CD4-positive, alpha-beta memory T cell (primary cell): ENCODE data around the gene EDN1. TPM values are rescaled to one million over a fixed set of nuclear protein-coding genes. Genes with fewer than 3 reads are reported as not detected.
A peak's percentile ranks its signal among the peaks of the same experiment; 100 is the strongest.

Experiments used
- CTCF ChIA-PET: fragments of 350-600 bp; sonication (Branson Sonifier 250); formaldehyde crosslinking; loops from one replicate; lab custom pipeline; 2021; ENCODE audit warnings: inconsistent platforms; ENCODE audit not compliant: partially characterized antibody; lab: Charles Lee
- POLR2A ChIA-PET: fragments of 350-600 bp; sonication (Branson Sonifier 250); formaldehyde crosslinking; loops from one replicate; lab custom pipeline; 2021; ENCODE audit not compliant: partially characterized antibody; lab: Charles Lee
- DNase-seq, 5 donors: peaks; one replicate each; pipeline versions ENCODE4 v3.0.0 to v3.0.0-alpha.2; 2020 to 2022; ENCODE audit warnings: mixed read lengths in 1 of 5
- H3K27ac ChIP-seq: one replicate; pipeline ENCODE4 v1.7.0; 2013; ENCODE audit warnings: low read depth, low read length
- H3K27me3 ChIP-seq: 2 replicates; pipeline ENCODE4 v1.7.0; 2013; ENCODE audit warnings: mild to moderate bottlenecking, low read length, moderate library complexity; ENCODE audit not compliant: insufficient read depth
- H3K36me3 ChIP-seq: 2 replicates; pipeline ENCODE4 v1.7.0; 2013; ENCODE audit warnings: mild to moderate bottlenecking, low read length, moderate library complexity; ENCODE audit not compliant: insufficient read depth
- H3K4me1 ChIP-seq: 2 replicates; pipeline ENCODE4 v1.7.0; 2013; ENCODE audit warnings: mild to moderate bottlenecking, low read length, moderate library complexity; ENCODE audit not compliant: insufficient read depth
- H3K4me3 ChIP-seq, 2 donors: one replicate each; pipeline ENCODE4 v1.7.0; 2013; ENCODE audit warnings: low read length in 2 of 2, mild to moderate bottlenecking in 1 of 2
- H3K9me3 ChIP-seq, 2 donors: one replicate each; pipeline ENCODE4 v1.7.0; 2013; ENCODE audit warnings: low read length in 2 of 2, control low read depth in 1 of 2; ENCODE audit not compliant: control insufficient read depth in 1 of 2
- H3K27ac Mint-ChIP-seq, 7 donors: one replicate each; pipeline ENCODE4 v1.8.0; 2020 to 2021; ENCODE audit warnings: mixed read lengths in 7 of 7, mild to moderate bottlenecking in 6 of 7, inconsistent platforms in 3 of 7, moderate library complexity in 3 of 7
- H3K27me3 Mint-ChIP-seq, 2 donors: one replicate each; pipeline ENCODE4 v1.8.0; 2020 to 2021; ENCODE audit warnings: mixed read lengths in 2 of 2
- H3K36me3 Mint-ChIP-seq, 2 donors: one replicate each; pipeline ENCODE4 v1.8.0; 2020 to 2021; ENCODE audit warnings: mixed read lengths in 2 of 2, inconsistent platforms in 1 of 2, mild to moderate bottlenecking in 1 of 2
- H3K4me1 Mint-ChIP-seq, 4 donors: one replicate each; pipeline ENCODE4 v1.8.0; 2020 to 2021; ENCODE audit warnings: mixed read lengths in 4 of 4, mild to moderate bottlenecking in 1 of 4
- H3K4me3 Mint-ChIP-seq, 8 donors: one replicate each; pipeline ENCODE4 v1.8.0; 2020 to 2021; ENCODE audit warnings: mixed read lengths in 8 of 8, mild to moderate bottlenecking in 7 of 8, moderate library complexity in 6 of 8, inconsistent platforms in 3 of 8
- H3K9me3 Mint-ChIP-seq, 8 donors: one replicate each; pipeline ENCODE4 v1.8.0; 2020 to 2021; ENCODE audit warnings: mixed read lengths in 8 of 8, mild to moderate bottlenecking in 5 of 8, inconsistent platforms in 3 of 8, moderate library complexity in 1 of 8
- intact Hi-C: fragments of 100-400 bp; cut with micrococcal nuclease; formaldehyde crosslinking; loops from one replicate; pipeline ENCODE4 v1.15.1; 2023
- polyA plus RNA-seq, 2 donors: library from polyadenylated mRNA; unstranded; fragments of 300-500 nt; fragmentation: Illumina TruSeq; gene quantifications; one replicate each; pipeline ENCODE4 v1.2.3, GENCODE V29; 2021
- total RNA-seq, 2 experiments: library from RNA; stranded (reverse); gene quantifications; one replicate each; pipeline ENCODE4 v1.2.3, GENCODE V29; 2021

Gene EDN1
- total and polyA plus RNA-seq, 4 experiments from 2014 or later = 0.15 to 0.28 TPM; not detected in 2

- no peak for DNase-seq
- Mint-ChIP-seq H3K9me3 (no peaks in the 10 kb centered on the region), H3K27ac (no peak overlapping the region), H3K4me1 (peaks cover 4 to 8% (median 7%) of the 10 kb centered on the region in 4 donors), H3K27me3 (peaks cover 14 to 27% of the 10 kb centered on the region in 2 donors), H3K36me3 (no peaks in the 10 kb centered on the region), H3K4me3 (no peak overlapping the region)
- H3K4me1 ChIP-seq = peaks cover 7% of the 10 kb centered on the region
- intact Hi-C loops = no loop called here
- H3K27me3 ChIP-seq = peaks cover 15% of the 10 kb centered on the region
- POLR2A ChIA-PET = no interaction called here
- H3K27ac ChIP-seq = no peak overlapping the region
- no peaks in the 10 kb centered on the region for H3K36me3 ChIP-seq
- no peaks in the 10 kb centered on the region for H3K9me3 ChIP-seq
- H3K4me3 ChIP-seq = no peak overlapping the region
- CTCF ChIA-PET = interaction anchor here (0.6 kb wide), 2 partner anchors 14 to 365 kb away, joined by 3 to 4 read pairs; no protein-coding TSS in a partner anchor
Measured at GRCh38 chr6:12294851-12295536, 4.8 kb downstream of the EDN1 start.

- no peaks in the 10 kb centered on the region for H3K36me3 ChIP-seq
- peaks cover 11 to 25% of the 10 kb centered on the region in 2 donors for H3K27me3 Mint-ChIP-seq
- intact Hi-C loops = no loop called here
- no peak overlapping the region for H3K27ac Mint-ChIP-seq
- DNase-seq = no peak
- no peaks in the 10 kb centered on the region for H3K9me3 Mint-ChIP-seq
- POLR2A ChIA-PET = no interaction called here
- H3K4me3 Mint-ChIP-seq = peak overlapping the region in 1 of 8 donors; percentile 11
- CTCF ChIA-PET = no interaction called here
- peaks cover 0 to under 1% (median under 1%) of the 10 kb centered on the region in 4 donors for H3K4me1 Mint-ChIP-seq
- H3K27me3 ChIP-seq = peaks cover 15% of the 10 kb centered on the region
- no peak overlapping the region for H3K27ac ChIP-seq
- no peaks in the 10 kb centered on the region for H3K9me3 ChIP-seq
- H3K36me3 Mint-ChIP-seq = no peaks in the 10 kb centered on the region
- no peak overlapping the region for H3K4me3 ChIP-seq
- H3K4me1 ChIP-seq = no peaks in the 10 kb centered on the region
Measured at GRCh38 chr6:12295558-12296254, 5.5 kb downstream of the EDN1 start.

GRCh38 chr6:12296255-12296573 is 6.1 kb downstream of the EDN1 start:
- ChIA-PET CTCF (no interaction called here), POLR2A (no interaction called here)
- Mint-ChIP-seq H3K4me3 (peak overlapping the region in 1 of 8 donors; percentile 11), H3K36me3 (no peaks in the 10 kb centered on the region), H3K27ac (no peak overlapping the region), H3K4me1 (no peaks in the 10 kb centered on the region), H3K9me3 (no peaks in the 10 kb centered on the region), H3K27me3 (peaks cover 11 to 24% of the 10 kb centered on the region in 2 donors)
- Histone ChIP-seq H3K36me3 (no peaks in the 10 kb centered on the region), H3K4me1 (no peaks in the 10 kb centered on the region), H3K27me3 (peaks cover 14% of the 10 kb centered on the region), H3K9me3 (no peaks in the 10 kb centered on the region), H3K27ac (no peak overlapping the region), H3K4me3 (no peak overlapping the region)
- intact Hi-C loops = no loop called here
- no peak for DNase-seq

- intact Hi-C loops = no loop called here
- peaks cover 10 to 22% of the 10 kb centered on the region in 2 donors for H3K27me3 Mint-ChIP-seq
- H3K4me3 Mint-ChIP-seq = no peak overlapping the region
- H3K36me3 Mint-ChIP-seq = no peaks in the 10 kb centered on the region
- H3K27ac ChIP-seq = no peak overlapping the region
- H3K4me1 ChIP-seq = no peaks in the 10 kb centered on the region
- peaks cover 10% of the 10 kb centered on the region for H3K27me3 ChIP-seq
- H3K4me3 ChIP-seq = no peak overlapping the region
- H3K36me3 ChIP-seq = no peaks in the 10 kb centered on the region
- H3K27ac Mint-ChIP-seq = no peak overlapping the region
- no peaks in the 10 kb centered on the region for H3K9me3 Mint-ChIP-seq
- no peaks in the 10 kb centered on the region for H3K9me3 ChIP-seq
- no peak for DNase-seq
- ChIA-PET CTCF (no interaction called here), POLR2A (no interaction called here)
- no peaks in the 10 kb centered on the region for H3K4me1 Mint-ChIP-seq
Measured at GRCh38 chr6:12296604-12297003, 6.4 kb downstream of the EDN1 start.

- H3K27ac ChIP-seq = no peak overlapping the region
- Mint-ChIP-seq H3K4me1 (no peaks in the 10 kb centered on the region), H3K27ac (no peak overlapping the region), H3K27me3 (peaks cover 1 to 13% of the 10 kb centered on the region in 2 donors), H3K9me3 (no peaks in the 10 kb centered on the region), H3K36me3 (no peaks in the 10 kb centered on the region), H3K4me3 (no peak overlapping the region)
- ChIA-PET CTCF (interaction anchor here (4.4 kb wide), 1 partner anchor 7 kb away, joined by 39 read pairs; the partner anchor contains the start of gene EDN1), POLR2A (no interaction called here)
- no peak overlapping the region for H3K4me3 ChIP-seq
- H3K36me3 ChIP-seq = no peaks in the 10 kb centered on the region
- H3K9me3 ChIP-seq = no peaks in the 10 kb centered on the region
- DNase-seq = no peak
- peaks cover 5% of the 10 kb centered on the region for H3K27me3 ChIP-seq
- H3K4me1 ChIP-seq = no peaks in the 10 kb centered on the region
- intact Hi-C loops = no loop called here
Measured at GRCh38 chr6:12297363-12298016, 7.3 kb downstream of the EDN1 start.

GRCh38 chr6:12298017-12298978 is 8.1 kb downstream of the EDN1 start:
- H3K27me3 ChIP-seq = no peaks in the 10 kb centered on the region
- Mint-ChIP-seq H3K4me1 (no peaks in the 10 kb centered on the region), H3K36me3 (no peaks in the 10 kb centered on the region), H3K4me3 (no peak overlapping the region), H3K27me3 (peaks cover 1 to 6% of the 10 kb centered on the region in 2 donors), H3K9me3 (no peaks in the 10 kb centered on the region), H3K27ac (no peak overlapping the region)
- POLR2A ChIA-PET = no interaction called here
- intact Hi-C loops = no loop called here
- no peaks in the 10 kb centered on the region for H3K4me1 ChIP-seq
- H3K27ac ChIP-seq = no peak overlapping the region
- H3K36me3 ChIP-seq = no peaks in the 10 kb centered on the region
- CTCF ChIA-PET = interaction anchor here (4.4 kb wide), 1 partner anchor 8 kb away, joined by 39 read pairs; the partner anchor contains the start of gene EDN1
- H3K9me3 ChIP-seq = no peaks in the 10 kb centered on the region
- no peak for DNase-seq
- H3K4me3 ChIP-seq = no peak overlapping the region
